Stimulated activated CD4-positive, alpha-beta T cell treated with anti-CD3 and anti-CD28 coated beads, Interleukin-2, amount 100 ng/mL, for 48 hours (primary cell): ENCODE measurements around the gene POLR2J3.
"Not testable (repeated sequence)": the region's sequence is repeated elsewhere in the genome, so short reads cannot be mapped to it uniquely, and the experiment has no call there.

Source experiments
- DNase-seq, 2 donors: peaks; one replicate each; pipeline ENCODE4 v3.0.0-alpha.2; 2020

POLR2J3 gene

GRCh38 chr7:102517550-102518147, 54.7 kb downstream of the POLR2J3 start, which contains the start of gene RASA4B:
Gene RASA4B, minus strand, starts transcription at chr7:102517777. Its CDS starts 67 bp downstream, at chr7:102517710.
- not testable (repeated sequence) for DNase-seq
